GM19328 (cell line): ENCODE results near the gene RMND5A.

Experiments used
- ATAC-seq: cut with Tn5 transposase; IDR thresholded peaks from one replicate; pipeline ENCODE4 v1.9.1; 2021; ENCODE audit warnings: mild to moderate bottlenecking, moderate library complexity; ENCODE audit not compliant: unreplicated experiment

RMND5A gene, protein sequence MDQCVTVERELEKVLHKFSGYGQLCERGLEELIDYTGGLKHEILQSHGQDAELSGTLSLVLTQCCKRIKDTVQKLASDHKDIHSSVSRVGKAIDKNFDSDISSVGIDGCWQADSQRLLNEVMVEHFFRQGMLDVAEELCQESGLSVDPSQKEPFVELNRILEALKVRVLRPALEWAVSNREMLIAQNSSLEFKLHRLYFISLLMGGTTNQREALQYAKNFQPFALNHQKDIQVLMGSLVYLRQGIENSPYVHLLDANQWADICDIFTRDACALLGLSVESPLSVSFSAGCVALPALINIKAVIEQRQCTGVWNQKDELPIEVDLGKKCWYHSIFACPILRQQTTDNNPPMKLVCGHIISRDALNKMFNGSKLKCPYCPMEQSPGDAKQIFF

DNA sequence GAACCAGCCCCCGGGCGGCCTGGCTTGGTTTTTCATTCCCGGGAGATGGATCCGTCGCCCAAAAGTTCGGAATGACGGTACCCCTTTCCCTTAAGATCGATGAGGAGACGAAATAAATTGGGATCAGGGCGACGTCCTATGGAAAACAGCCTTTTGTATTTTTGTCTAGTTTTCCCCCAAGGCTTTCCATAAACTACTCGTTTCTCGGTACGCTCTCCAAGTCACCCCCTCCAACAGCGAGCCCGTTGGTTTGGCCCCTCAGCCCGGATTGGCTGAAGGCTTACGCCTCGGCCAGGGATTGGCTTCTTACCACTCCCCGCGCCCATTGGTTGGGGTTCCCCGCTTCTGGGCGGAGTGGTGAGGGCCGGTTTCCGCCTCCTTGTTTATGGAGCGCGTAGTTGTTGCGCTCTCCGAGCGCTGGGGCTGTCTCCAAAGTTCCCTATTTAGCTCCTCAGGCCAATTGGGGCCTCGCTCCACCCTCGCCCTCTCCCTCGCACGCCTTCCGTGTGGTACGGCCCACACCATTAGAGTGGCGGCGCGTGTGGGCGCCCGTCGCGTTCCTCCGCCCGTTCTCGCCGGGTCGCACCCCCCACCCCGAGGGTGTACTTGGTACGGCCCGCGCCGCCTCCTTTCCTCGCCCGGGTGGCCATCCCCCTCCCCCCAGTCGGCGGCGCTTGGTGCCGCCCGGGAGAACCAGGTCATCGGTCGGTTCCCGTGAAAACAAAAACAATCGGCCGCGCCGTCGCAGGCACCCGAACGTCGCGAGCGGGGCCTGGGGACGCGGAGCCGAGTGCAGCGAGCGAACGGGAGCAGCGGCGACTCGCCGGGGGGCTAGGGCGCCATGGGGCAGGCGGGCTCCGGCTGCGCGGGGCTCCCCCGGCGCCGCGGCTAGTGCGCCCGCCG, at the start of gene RMND5A:
Gene RMND5A, plus strand, starts transcription at position 655 of the 903 bp plus-strand sequence. CDS start 377 bp downstream, outside the sequence.
- peak; percentile 89 for ATAC-seq

DNA sequence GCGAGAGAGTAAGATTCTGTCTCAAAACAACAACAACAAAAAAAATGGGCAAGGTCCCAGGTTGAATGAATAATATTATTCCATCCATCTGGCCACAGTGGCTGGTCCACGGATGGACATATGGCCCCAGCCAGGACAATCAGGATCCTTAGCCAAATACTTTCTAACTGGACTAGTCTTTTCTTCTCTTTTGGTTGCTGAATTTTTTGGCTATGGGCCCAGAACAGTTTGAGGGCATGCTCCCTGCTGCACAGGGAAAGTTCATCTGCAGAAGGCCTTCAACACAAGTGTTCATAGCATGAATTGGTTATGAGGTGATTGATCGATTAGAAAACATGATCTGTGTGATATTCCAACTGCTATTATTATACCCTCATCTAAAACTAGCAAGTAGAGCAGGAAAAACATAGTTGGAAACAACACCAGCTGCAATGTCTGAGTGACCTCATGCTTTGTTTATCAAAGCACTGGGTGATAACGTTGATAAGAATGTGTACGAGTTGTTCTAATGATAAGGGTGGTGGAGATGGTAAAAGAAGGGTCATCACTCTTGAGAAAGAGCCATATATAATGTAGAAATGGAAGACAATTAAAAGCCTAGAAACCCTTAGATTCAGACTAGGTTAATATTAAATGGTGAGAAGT, 48.6 kb upstream of the RMND5A start:
- no peak for ATAC-seq

- no peak for ATAC-seq
Observed at GRCh38 chr2:86672027-86672545, 48.0 kb upstream of the RMND5A start.

DNA sequence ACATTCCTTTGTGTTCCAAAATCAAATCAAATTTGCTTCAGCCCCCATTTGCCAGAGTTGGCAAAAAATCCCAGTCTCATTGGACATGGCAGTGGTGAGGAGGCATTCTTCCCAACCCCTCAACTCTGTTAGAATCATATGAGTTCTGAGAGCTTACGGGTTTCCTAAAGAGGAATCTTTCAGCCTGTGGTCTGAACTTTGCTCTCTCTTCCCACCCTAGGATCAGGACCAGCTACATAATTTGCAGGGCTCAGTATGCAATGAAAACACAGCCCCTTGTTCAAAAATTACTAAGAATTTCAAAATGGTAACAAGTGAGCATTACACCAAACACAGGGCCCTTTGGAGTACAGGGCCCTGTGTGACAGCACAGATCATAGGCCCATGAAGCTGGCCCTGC, 47.1 kb upstream of the RMND5A start:
- ATAC-seq, result no peak

DNA sequence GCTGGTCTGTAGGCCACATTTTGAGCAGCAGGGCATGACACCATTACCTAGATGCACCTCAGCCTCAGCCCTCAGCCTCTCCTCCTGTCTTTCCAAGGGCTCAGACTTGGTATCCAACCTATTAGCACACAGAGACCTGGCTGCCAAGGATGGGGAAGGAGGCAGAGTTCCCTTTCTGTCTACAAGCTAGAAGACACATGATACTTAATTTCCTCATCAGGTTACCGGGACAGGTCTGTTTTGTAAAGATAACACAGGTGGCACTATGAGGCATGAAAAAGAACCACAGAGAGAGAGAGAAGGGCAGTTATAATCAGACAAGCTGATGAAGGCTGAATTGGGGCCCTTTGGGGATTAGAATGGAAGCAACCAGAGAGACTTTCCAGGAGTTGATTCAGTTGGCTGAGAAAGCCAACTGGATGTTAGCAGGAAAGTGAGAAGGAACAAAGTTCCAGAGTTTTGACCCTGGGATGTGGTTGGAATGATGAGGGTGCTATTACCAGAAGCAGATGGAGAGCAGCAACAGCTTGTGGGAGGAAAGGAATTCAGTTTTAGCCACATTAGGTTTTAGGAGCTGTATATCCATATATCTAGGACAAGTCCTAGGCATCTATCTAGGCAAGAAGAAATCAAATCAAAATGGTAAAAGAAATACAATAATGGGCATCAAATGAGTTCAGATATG, 46.0 kb upstream of the RMND5A start:
- no peak for ATAC-seq

- ATAC-seq, result no peak
Observed at GRCh38 chr2:86675104-86675503, 45.0 kb upstream of the RMND5A start.

- no peak for ATAC-seq
Observed at GRCh38 chr2:86675511-86676015, 44.5 kb upstream of the RMND5A start.

DNA sequence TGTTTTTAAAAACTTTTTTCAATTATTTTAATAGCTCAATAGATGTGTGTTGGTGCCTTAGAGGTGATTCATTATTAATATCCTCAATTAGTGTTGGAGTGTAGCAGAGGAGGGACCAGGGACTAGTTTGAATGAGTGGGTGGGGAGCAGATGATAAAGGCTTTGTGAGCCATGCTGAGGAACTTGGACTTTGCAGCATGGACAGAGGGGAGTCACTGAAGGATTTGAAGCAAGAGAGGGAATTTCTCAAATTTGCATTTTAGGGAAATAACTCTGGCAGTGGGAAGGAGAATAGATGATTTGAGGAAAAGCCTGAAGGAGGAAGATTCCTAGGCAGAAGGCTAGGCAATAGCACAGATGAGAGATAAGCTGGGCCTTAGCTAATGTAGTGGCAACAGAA, 42.3 kb upstream of the RMND5A start:
- no peak for ATAC-seq

DNA sequence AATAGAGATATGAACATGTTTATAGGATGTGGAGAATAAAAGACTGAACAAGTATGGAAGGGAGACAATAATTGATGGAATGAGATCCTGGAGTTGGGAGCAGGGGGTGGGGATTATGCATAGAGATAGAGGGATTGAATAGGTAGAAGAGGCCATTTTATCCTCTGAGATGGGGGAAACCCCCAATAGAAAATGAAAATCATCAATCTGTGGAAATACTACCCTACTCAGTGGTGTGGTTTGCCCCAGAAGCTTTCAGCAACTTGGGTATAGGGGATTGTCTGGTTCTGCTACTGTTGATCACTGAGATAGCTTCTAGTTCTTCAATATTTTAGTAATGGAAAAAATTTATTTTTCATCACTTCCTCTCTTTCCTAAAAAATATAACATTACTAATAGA, 41.1 kb upstream of the RMND5A start:
- no peak for ATAC-seq

GRCh38 chr2:86685351-86685750, 34.7 kb upstream of the RMND5A start:
- ATAC-seq, result no peak

- no peak for ATAC-seq
Observed at GRCh38 chr2:86686460-86686859, 33.6 kb upstream of the RMND5A start.

DNA sequence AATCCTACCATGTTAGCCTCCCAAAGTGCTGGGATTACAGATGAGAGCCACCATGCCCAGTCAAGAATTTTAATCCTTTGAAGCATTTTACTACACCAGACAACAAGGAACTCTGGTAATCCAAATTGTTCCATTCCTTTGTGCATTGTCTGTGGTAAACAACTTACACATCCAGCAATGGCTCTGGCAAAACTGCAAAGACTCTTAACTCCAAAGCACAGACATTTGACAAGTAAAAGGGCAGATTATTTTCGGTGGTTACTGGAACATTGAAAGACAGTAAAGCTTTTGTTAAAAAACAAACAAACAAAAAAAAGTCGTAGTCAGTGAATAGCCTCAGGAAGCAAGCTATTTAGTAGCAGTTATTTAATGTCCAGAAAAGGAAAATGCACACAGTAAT, 33.2 kb upstream of the RMND5A start:
- no peak for ATAC-seq

- ATAC-seq, result no peak
Observed at GRCh38 chr2:86695053-86695691, 24.9 kb upstream of the RMND5A start.

DNA sequence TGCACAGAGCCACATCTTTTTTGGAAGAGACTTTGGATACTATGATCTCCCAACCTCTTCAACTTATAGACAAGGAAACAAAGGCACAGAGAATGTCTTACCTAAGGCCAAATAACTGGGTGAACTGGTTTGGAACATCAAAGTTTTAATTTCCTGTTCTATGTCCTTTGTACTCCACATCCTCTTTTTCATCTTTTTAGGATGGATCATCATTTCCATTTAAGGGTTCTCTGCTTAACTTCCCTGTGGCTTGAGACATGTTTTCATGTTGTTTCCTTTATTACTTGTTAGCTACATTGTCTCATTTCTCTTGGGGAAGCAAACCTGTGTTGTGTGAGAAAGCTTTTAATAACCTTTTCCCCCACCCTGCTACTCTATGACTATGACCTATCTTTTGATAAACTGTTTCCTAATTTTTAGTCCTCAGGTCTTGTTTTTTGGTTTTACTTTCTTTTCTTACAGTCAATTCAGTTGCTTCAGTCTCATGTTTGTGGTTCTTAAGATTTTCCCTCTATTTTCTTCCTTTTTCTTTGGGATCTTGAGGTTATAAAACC, 22.5 kb upstream of the RMND5A start:
- ATAC-seq, result no peak

DNA sequence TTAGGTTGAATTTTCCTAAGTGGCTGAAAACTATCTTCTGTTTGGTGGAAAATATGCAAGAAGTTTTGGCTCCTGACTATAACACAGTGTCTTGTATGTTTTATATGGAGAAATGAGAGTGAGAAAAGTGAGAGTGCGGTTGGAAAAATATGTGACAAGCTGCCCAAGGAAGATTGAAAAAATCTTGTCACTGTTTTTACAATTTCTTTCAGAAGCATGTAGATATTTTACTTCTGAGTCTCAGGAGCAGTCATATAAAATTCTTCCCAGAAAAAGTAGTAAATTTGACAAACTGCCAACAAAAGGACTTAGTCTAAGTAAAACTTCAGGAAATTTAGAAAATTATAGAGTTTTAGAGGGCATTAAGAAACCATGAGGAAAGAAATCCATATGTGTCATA, 19.4 kb upstream of the RMND5A start:
- no peak for ATAC-seq

GRCh38 chr2:86703704-86704361, 16.3 kb upstream of the RMND5A start:
- no peak for ATAC-seq

GRCh38 chr2:86704459-86704971, 15.6 kb upstream of the RMND5A start:
- ATAC-seq, result no peak

- ATAC-seq, result no peak
Observed at GRCh38 chr2:86706220-86706619, 13.9 kb upstream of the RMND5A start.

DNA sequence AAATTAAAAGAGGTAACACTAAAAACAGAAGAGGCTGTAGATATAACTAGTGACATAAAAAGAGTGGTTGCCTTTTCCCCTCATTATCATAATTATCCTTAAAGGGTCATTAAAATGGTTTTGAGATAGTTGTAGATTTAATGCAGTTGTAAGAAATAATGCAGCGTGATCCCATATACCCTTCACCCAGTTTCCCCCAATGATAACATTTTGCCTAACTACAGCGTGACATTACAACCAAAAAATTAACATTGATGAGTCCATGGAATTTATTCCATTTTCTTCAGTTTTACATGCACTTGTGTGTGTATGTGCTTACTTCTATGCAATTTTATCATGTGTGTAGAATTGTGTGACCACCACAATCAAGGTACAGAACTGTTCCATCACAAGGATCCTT, 13.2 kb upstream of the RMND5A start:
- ATAC-seq, result no peak
